Neural cell (in vitro differentiated cells): ENCODE measurements around the gene PTPRG. TPM values are rescaled to one million over a fixed set of nuclear protein-coding genes. Genes with fewer than 3 reads are reported as not detected.

Experiments used
- H2AFZ ChIP-seq: fragments of 200-600, 300-800 bp; sonication (generic), shearing (Covaris generic); 2 replicates; pipeline ENCODE4 v1.6.0; 2014; ENCODE audit warnings: low read depth, mild to moderate bottlenecking, antibody characterized with exemption, low read length, moderate library complexity
- H3F3A ChIP-seq: fragments of 200-600 bp; shearing (Covaris generic); 2 replicates; pipeline ENCODE4 v1.6.1; 2016; ENCODE audit warnings: mild to moderate bottlenecking, moderate library complexity, mixed read lengths, antibody characterized with exemption, low read length; ENCODE audit not compliant: insufficient read depth, poor library complexity, severe bottlenecking
- H3K27ac ChIP-seq: fragments of 200-600, 300-800 bp; sonication (generic), shearing (Covaris generic); 2 replicates; pipeline ENCODE4 v1.5.1; 2014; ENCODE audit warnings: mild to moderate bottlenecking, low read length, moderate library complexity
- H3K27me3 ChIP-seq: fragments of 300-800, 200-600 bp; sonication (generic), shearing (Covaris generic); 2 replicates; pipeline ENCODE4 v1.6.0; 2014; ENCODE audit warnings: mild to moderate bottlenecking, low read depth, low read length, moderate library complexity; ENCODE audit not compliant: insufficient read depth
- H3K36me3 ChIP-seq: fragments of 300-800, 200-600 bp; sonication (generic), shearing (Covaris generic); 2 replicates; pipeline ENCODE4 v1.5.1; 2014; ENCODE audit warnings: mild to moderate bottlenecking, antibody characterized with exemption, low read length, moderate library complexity; ENCODE audit not compliant: insufficient read depth
- H3K4me2 ChIP-seq: fragments of 300-800, 200-600 bp; sonication (generic), shearing (Covaris generic); 2 replicates; pipeline ENCODE4 v1.6.0; 2014; ENCODE audit warnings: mild to moderate bottlenecking, low read length
- H3K4me3 ChIP-seq: fragments of 300-800, 200-600 bp; sonication (generic), shearing (Covaris generic); 2 replicates; pipeline ENCODE4 v1.5.1; 2014; ENCODE audit warnings: mild to moderate bottlenecking, low read length, moderate library complexity
- H3K79me2 ChIP-seq: fragments of 200-600 bp; shearing (Covaris generic); replicated peaks from 2 replicates; pipeline ENCODE4 v1.6.0; 2014; ENCODE audit warnings: mild to moderate bottlenecking, low read length, moderate library complexity; ENCODE audit not compliant: insufficient read depth
- H3K9ac ChIP-seq: fragments of 300-800, 200-600 bp; sonication (generic), shearing (Covaris generic); 2 replicates; pipeline ENCODE4 v1.6.1; 2016; ENCODE audit warnings: mild to moderate bottlenecking, low read length, mixed read lengths
- H3K9me2 ChIP-seq: fragments of 200-600 bp; shearing (Covaris generic); 2 replicates; pipeline ENCODE4 v1.6.1; 2016; ENCODE audit warnings: mild to moderate bottlenecking, low read length, mixed read lengths; ENCODE audit not compliant: insufficient read depth
- H3K9me3 ChIP-seq: fragments of 200-600, 300-800 bp; sonication (generic), shearing (Covaris generic); 2 replicates; pipeline ENCODE4 v1.6.1; 2016; ENCODE audit warnings: mild to moderate bottlenecking, mixed run types, low read length, moderate library complexity, mixed read lengths
- H4K20me1 ChIP-seq: fragments of 200-600 bp; shearing (Covaris generic); 2 replicates; pipeline ENCODE4 v1.6.1; 2016; ENCODE audit warnings: mild to moderate bottlenecking, mixed run types; ENCODE audit not compliant: insufficient read depth
- CTCF ChIP-seq: fragments of 450-650 bp; IDR thresholded peaks from 2 replicates; pipeline ENCODE4 v1.5.1; 2014; ENCODE audit warnings: antibody characterized with exemption, mild to moderate bottlenecking, moderate library complexity; ENCODE audit not compliant: poor library complexity, severe bottlenecking
- EP300 ChIP-seq: fragments of 450-650 bp; conservative IDR thresholded peaks from 2 replicates; pipeline ENCODE4 v1.6.1; 2014; ENCODE audit warnings: antibody characterized with exemption, mild to moderate bottlenecking, moderate library complexity; ENCODE audit not compliant: poor library complexity, severe bottlenecking
- EZH2 ChIP-seq: fragments of 200-600, 300-800 bp; shearing (Covaris generic), sonication (generic); IDR thresholded peaks from 2 replicates; pipeline ENCODE4 v1.6.1; 2014; ENCODE audit warnings: antibody characterized with exemption, low read length, borderline replicate concordance, mild to moderate bottlenecking; ENCODE audit not compliant: insufficient read depth, poor library complexity, severe bottlenecking
- MXI1 ChIP-seq: fragments of 450-650 bp; conservative IDR thresholded peaks from 2 replicates; pipeline ENCODE4 v1.6.1; 2014; ENCODE audit warnings: antibody characterized with exemption, mild to moderate bottlenecking; ENCODE audit not compliant: poor library complexity, severe bottlenecking
- POLR2AphosphoS5 ChIP-seq: IDR thresholded peaks from 2 replicates; pipeline ENCODE4 v1.6.1; 2012
- RAD21 ChIP-seq: fragments of 450-650 bp; conservative IDR thresholded peaks from 2 replicates; pipeline ENCODE4 v1.6.1; 2014; ENCODE audit warnings: antibody characterized with exemption, mild to moderate bottlenecking, moderate library complexity
- REST ChIP-seq: IDR thresholded peaks from 2 replicates; pipeline ENCODE4 v1.6.1; 2012; ENCODE audit warnings: borderline replicate concordance
- SMC3 ChIP-seq: fragments of 450-650 bp; conservative IDR thresholded peaks from 2 replicates; pipeline ENCODE4 v1.6.1; 2014; ENCODE audit warnings: antibody characterized with exemption, mild to moderate bottlenecking, moderate library complexity; ENCODE audit not compliant: poor library complexity
- TAF1 ChIP-seq: IDR thresholded peaks from 2 replicates; pipeline ENCODE4 v1.6.1; 2012; ENCODE audit warnings: low read depth
- polyA plus RNA-seq: library from polyadenylated mRNA; depleted of rRNA; stranded (reverse); fragments of >200 nt; gene quantifications from 2 replicates; pipeline ENCODE4 v1.2.3, GENCODE V29; 2014

The PTPRG gene
- polyA plus RNA-seq, 1 donor from 2014 or later, result 33.1 TPM

- no peaks in the 10 kb centered on the region for H4K20me1 ChIP-seq
- no peak overlapping the region for H3K9ac ChIP-seq
- H3K27ac ChIP-seq, result no peak overlapping the region
- H3K9me3 ChIP-seq, result no peaks in the 10 kb centered on the region
- TF ChIP-seq CTCF (no peak), EP300 (no peak), POLR2AphosphoS5 (no peak), MXI1 (no peak), TAF1 (no peak), RAD21 (no peak), REST (no peak), SMC3 (no peak), EZH2 (no peak)
- H3K79me2 ChIP-seq, result no peaks in the 10 kb centered on the region
- H3K36me3 ChIP-seq, result no peaks in the 10 kb centered on the region
- H2AFZ ChIP-seq, result no peak overlapping the region
- no peaks in the 10 kb centered on the region for H3K27me3 ChIP-seq
- H3K4me3 ChIP-seq, result no peak overlapping the region
- H3K4me2 ChIP-seq, result no peak overlapping the region
- no peaks in the 10 kb centered on the region for H3K9me2 ChIP-seq
- no peaks in the 10 kb centered on the region for H3F3A ChIP-seq
Observed at GRCh38 chr3:61615643-61616042, 54.3 kb downstream of the PTPRG start.

- H3F3A ChIP-seq, result no peaks in the 10 kb centered on the region
- no peaks in the 10 kb centered on the region for H4K20me1 ChIP-seq
- no peaks in the 10 kb centered on the region for H3K79me2 ChIP-seq
- no peak overlapping the region for H3K9ac ChIP-seq
- no peaks in the 10 kb centered on the region for H3K9me2 ChIP-seq
- TF ChIP-seq EP300, result no peak
- TF ChIP-seq MXI1, result no peak
- TF ChIP-seq TAF1, result no peak
- TF ChIP-seq REST, result no peak
- TF ChIP-seq POLR2AphosphoS5, result no peak
- TF ChIP-seq EZH2, result no peak
- TF ChIP-seq SMC3, result no peak
- no peak for TF ChIP-seq CTCF
- no peak for TF ChIP-seq RAD21
- no peak overlapping the region for H3K4me3 ChIP-seq
- no peaks in the 10 kb centered on the region for H3K27me3 ChIP-seq
- H2AFZ ChIP-seq, result no peak overlapping the region
- no peak overlapping the region for H3K4me2 ChIP-seq
- H3K27ac ChIP-seq, result no peak overlapping the region
- no peaks in the 10 kb centered on the region for H3K36me3 ChIP-seq
- no peaks in the 10 kb centered on the region for H3K9me3 ChIP-seq
Observed at GRCh38 chr3:61616586-61616985, 55.2 kb downstream of the PTPRG start.
